HCT116 (cell line): ENCODE measurements around the gene KMT2D. TPM values are rescaled to one million over a fixed set of nuclear protein-coding genes. Genes with fewer than 3 reads are reported as not detected.

ENCODE experiments used
- ATAC-seq: fragments of 200-7000 bp; cut with Tn5 transposase; 2 replicates; pipeline ENCODE4 v1.9.1; 2020; ENCODE audit warnings: mild to moderate bottlenecking, moderate library complexity
- BruUV-seq: library from RNA; stranded (reverse); fragments of 400-500 nt; replicated peaks from 2 replicates; lab custom pipeline; 2021; lab: Mats Ljungman, UMichigan
- CTCF ChIA-PET: fragments of 300-600 bp; sonication (Branson Sonifier 250); formaldehyde crosslinking; loops from one replicate; lab custom pipeline; 2021; ENCODE audit warnings: antibody characterized with exemption; lab: Charles Lee
- POLR2A ChIA-PET: fragments of 300-600, 350-600 bp; sonication (Branson Sonifier 250); formaldehyde crosslinking; loops from one replicate; lab custom pipeline; 2021; ENCODE audit warnings: antibody characterized with exemption; lab: Charles Lee
- RAD21 ChIA-PET, 2 experiments: fragments of 300-600 bp; sonication (Branson Sonifier 250); formaldehyde crosslinking; loops; one replicate each; lab custom pipeline; 2023; ENCODE audit warnings: low total read pairs in 2 of 2; ENCODE audit not compliant: uncharacterized antibody in 2 of 2, unreplicated experiment in 2 of 2, low non-redundant PET in 1 of 2; lab: Charles Lee
- DNase-seq: peaks from one replicate; pipeline ENCODE4 v3.0.0-alpha.2; 2010; ENCODE audit warnings: low read depth, low spot score
- H2AFZ ChIP-seq: fragments of 200-600 bp; shearing (Covaris generic), sonication (generic); 2 replicates; pipeline ENCODE4 v1.6.1; 2017; ENCODE audit warnings: low read depth, mixed run types, mixed read lengths, antibody characterized with exemption, low read length; ENCODE audit not compliant: poor library complexity, severe bottlenecking
- H3K27ac ChIP-seq: 2 replicates; pipeline ENCODE4 v1.5.1; 2012; ENCODE audit warnings: low read depth, low read length
- H3K27me3 ChIP-seq: fragments of 200-600 bp; sonication (generic); 2 replicates; pipeline ENCODE4 v1.6.1; 2016; ENCODE audit warnings: mixed run types, low read length, mixed read lengths; ENCODE audit not compliant: insufficient read depth
- H3K36me3 ChIP-seq, 2 experiments: fragments of 200-500 bp in 1 of 2; fragments of 200-600 bp in 1 of 2; sonication (Bioruptor generic) in 1 of 2; sonication (generic) in 1 of 2; 2 replicates each; pipeline versions ENCODE4 v1.5.1 to v1.6.1; 2014 to 2016; ENCODE audit warnings: low read length in 2 of 2, inconsistent platforms in 1 of 2, mixed read lengths in 1 of 2, mixed run types in 1 of 2; ENCODE audit not compliant: insufficient read depth in 2 of 2, control insufficient read depth in 1 of 2
- H3K4me1 ChIP-seq, 2 experiments: fragments of 200-600 bp in 1 of 2; sonication (generic) in 1 of 2; 2 replicates each; pipeline versions ENCODE4 v1.5.1 to v1.6.1; 2012 to 2017; ENCODE audit warnings: low read length in 2 of 2, inconsistent platforms in 1 of 2, mild to moderate bottlenecking in 1 of 2, mixed read lengths in 1 of 2, mixed run types in 1 of 2, moderate library complexity in 1 of 2; ENCODE audit not compliant: insufficient read depth in 2 of 2, control insufficient read depth in 1 of 2
- H3K4me2 ChIP-seq: fragments of 200-600 bp; sonication (generic); 2 replicates; pipeline ENCODE4 v1.6.1; 2017; ENCODE audit warnings: mixed run types, low read length, mixed read lengths
- H3K4me3 ChIP-seq, 2 experiments: fragments of 200-600 bp in 1 of 2; sonication (generic) in 1 of 2; replicated peaks in 1 of 2; 2 replicates each; pipeline ENCODE4 v1.5.1; 2011 to 2016; ENCODE audit warnings: low read length in 2 of 2, control low read depth in 1 of 2, low read depth in 1 of 2, mild to moderate bottlenecking in 1 of 2, mixed read lengths in 1 of 2, mixed run types in 1 of 2
- H3K79me2 ChIP-seq: fragments of 200-600 bp; sonication (generic); 2 replicates; pipeline ENCODE4 v1.6.1; 2017; ENCODE audit warnings: mild to moderate bottlenecking, mixed run types, low read length, moderate library complexity, mixed read lengths; ENCODE audit not compliant: insufficient read depth
- H3K9ac ChIP-seq: fragments of 200-600 bp; sonication (generic); 2 replicates; pipeline ENCODE4 v1.6.1; 2016; ENCODE audit warnings: low read length, mixed read lengths
- H3K9me2 ChIP-seq: fragments of 200-600 bp; sonication (generic), shearing (Covaris generic); 2 replicates; pipeline ENCODE4 v1.6.1; 2017; ENCODE audit warnings: mixed run types, mild to moderate bottlenecking, moderate library complexity; ENCODE audit not compliant: insufficient read depth
- H3K9me3 ChIP-seq, 2 experiments: fragments of 200-500 bp in 1 of 2; fragments of 200-600 bp in 1 of 2; sonication (Bioruptor generic) in 1 of 2; sonication (generic) in 1 of 2; 2 replicates each; pipeline ENCODE4 v1.6.1; 2014 to 2017; ENCODE audit warnings: low read length in 2 of 2, mixed read lengths in 2 of 2, inconsistent platforms in 1 of 2, low read depth in 1 of 2, mild to moderate bottlenecking in 1 of 2, mixed run types in 1 of 2, moderate library complexity in 1 of 2; ENCODE audit not compliant: control insufficient read depth in 1 of 2, insufficient read depth in 1 of 2
- H4K20me1 ChIP-seq: fragments of 200-600 bp; sonication (generic), shearing (Covaris generic); 2 replicates; pipeline ENCODE4 v1.6.1; 2017; ENCODE audit warnings: mixed run types, mild to moderate bottlenecking, moderate library complexity; ENCODE audit not compliant: insufficient read depth
- CBX3 ChIP-seq: IDR thresholded peaks from 2 replicates; pipeline ENCODE4 v1.6.1; 2012; ENCODE audit warnings: low read depth
- CEBPB ChIP-seq: IDR thresholded peaks from 2 replicates; pipeline ENCODE4 v1.6.1; 2012; ENCODE audit warnings: low read depth
- CTCF ChIP-seq, 3 experiments: fragments of 200-600 bp in 1 of 3; sonication (generic) in 1 of 3; IDR thresholded peaks in 2 of 3; conservative IDR thresholded peaks in 1 of 3; 2 replicates each; pipeline ENCODE4 v1.5.1; 2012 to 2017; ENCODE audit warnings: low read depth in 2 of 3, low read length in 2 of 3, antibody characterized with exemption in 1 of 3, borderline replicate concordance in 1 of 3, control low read depth in 1 of 3, mild to moderate bottlenecking in 1 of 3, mixed read lengths in 1 of 3, mixed run types in 1 of 3, moderate library complexity in 1 of 3; ENCODE audit not compliant: insufficient read depth in 1 of 3
- EGR1 ChIP-seq: IDR thresholded peaks from 2 replicates; pipeline ENCODE4 v1.6.1; 2012; ENCODE audit warnings: low read depth
- JUND ChIP-seq: IDR thresholded peaks from 2 replicates; pipeline ENCODE4 v1.6.1; 2012
- SP1 ChIP-seq: IDR thresholded peaks from 2 replicates; pipeline ENCODE4 v1.6.1; 2012; ENCODE audit warnings: low read depth
- TCF7L2 ChIP-seq: IDR thresholded peaks from 2 replicates; pipeline ENCODE4 v1.7.0; 2011; ENCODE audit warnings: borderline replicate concordance, inconsistent platforms; ENCODE audit not compliant: insufficient read depth, insufficient read length; ENCODE audit errors: extremely low read depth
- ZFX ChIP-seq: fragments of 450-650 bp; IDR thresholded peaks from 2 replicates; pipeline ENCODE4 v1.6.1; 2017
- intact Hi-C: fragments of 100-400 bp; cut with micrococcal nuclease; formaldehyde crosslinking; loops from 2 replicates; pipeline ENCODE4 v1.10.0; 2022
- total RNA-seq: library from RNA; stranded (reverse); gene quantifications from one replicate; pipeline ENCODE4 v1.2.1, GENCODE V29; 2021; ENCODE audit not compliant: unreplicated experiment

KMT2D gene
- total RNA-seq, 1 experiment from 2014 or later: 71.3 TPM

- Histone ChIP-seq H3K79me2 (no peaks in the 10 kb centered on the region), H3K9me2 (no peaks in the 10 kb centered on the region), H3K4me1 (peaks cover 2% of the 10 kb centered on the region in 2 experiments; a peak in 2 of 4 replicates), H3K4me3 (no peak overlapping the region), H3K27ac (no peak overlapping the region), H3K9ac (no peak overlapping the region), H2AFZ (no peak overlapping the region), H3K27me3 (no peaks in the 10 kb centered on the region), H4K20me1 (no peaks in the 10 kb centered on the region), H3K4me2 (no peak overlapping the region), H3K9me3 (no peaks in the 10 kb centered on the region), H3K36me3 (0 out of 4 replicates have a peak, but pooled peaks cover 0 to 6% of the 10 kb centered on the region in 2 experiments)
- no TSS peak for BruUV-seq
- TF ChIP-seq ZFX (no peak), EGR1 (no peak), JUND (no peak), CBX3 (no peak), CEBPB (no peak), TCF7L2 (no peak), SP1 (no peak), CTCF (IDR thresholded peaks at IDR 0.05 in 2 of 3, conservative IDR thresholded peaks at IDR 0.05 in 1 of 3; ENCODE audit: borderline replicate concordance in 1 of 3, insufficient read depth in 1 of 3, low read depth in 2 of 3, low read length in 2 of 3) (no peak)
- ChIA-PET CTCF (interaction anchor here (0.9 to 4.9 kb wide), 2 partner anchors 24 to 30 kb away, joined by 3 to 23 read pairs; partner anchors contain the start of gene RHEBL1), RAD21 (no interaction called here), POLR2A (interaction anchor here (1.0 kb wide), 1 partner anchor 37 kb away, joined by 5 read pairs; the partner anchor contains the start of gene TUBA1B)
- DNase-seq (no peak), ATAC-seq (no peak)
- intact Hi-C loops: no loop called here
Measured at GRCh38 chr12:49093792-49094159, 33.2 kb upstream of the KMT2D start.
